ENCODE data around the gene MAN2B2.

MAN2B2 gene

DNA sequence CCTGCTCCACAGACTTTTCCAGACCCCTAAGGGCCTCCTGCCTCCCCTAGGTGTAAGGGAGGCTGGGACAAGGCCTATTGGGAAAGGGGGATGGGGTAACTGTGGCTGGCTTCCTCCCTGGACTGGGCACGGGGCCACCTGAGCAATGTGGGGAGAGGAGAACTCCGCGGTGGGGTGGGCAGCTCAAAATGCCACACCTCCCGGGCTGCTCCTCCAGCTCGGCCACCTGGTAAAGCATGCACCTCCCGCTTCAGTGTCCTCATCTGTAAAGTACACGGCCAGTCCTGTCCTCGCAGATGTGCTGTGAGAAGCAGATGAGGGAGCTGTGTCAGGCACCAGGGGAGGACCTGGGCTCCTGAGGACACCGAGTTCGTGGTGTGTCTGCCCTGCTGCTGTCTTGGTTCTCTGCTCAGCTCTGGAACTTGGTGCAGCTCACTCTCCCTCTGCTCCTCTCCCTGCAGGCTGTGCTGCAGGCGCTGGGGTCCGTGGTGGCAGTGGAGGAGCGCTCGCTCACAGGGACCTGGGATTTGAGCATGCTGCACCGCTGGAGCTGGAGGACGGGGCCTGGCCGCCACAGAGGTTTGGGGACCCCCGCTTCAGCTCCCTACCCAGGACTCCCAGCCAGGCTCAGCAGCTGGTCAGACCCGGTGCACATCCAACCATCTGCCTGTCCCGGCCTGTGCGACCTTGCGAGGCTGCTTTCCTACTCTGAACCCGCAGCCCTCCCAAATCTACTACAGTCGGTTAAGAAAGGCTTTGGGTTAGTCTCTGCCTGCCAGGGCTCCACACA, 44.7 kb downstream of the MAN2B2 start:
- no peak for DNase-seq
- H3K4me3 ChIP-seq (ENCODE audit: low read length) = no peak overlapping the region
- H3K79me2 ChIP-seq (ENCODE audit: low read length) = no peaks in the 10 kb centered on the region
- no peaks in the 10 kb centered on the region for H3K4me1 ChIP-seq (ENCODE audit: low read length)
- TF ChIP-seq, protein P1, sequence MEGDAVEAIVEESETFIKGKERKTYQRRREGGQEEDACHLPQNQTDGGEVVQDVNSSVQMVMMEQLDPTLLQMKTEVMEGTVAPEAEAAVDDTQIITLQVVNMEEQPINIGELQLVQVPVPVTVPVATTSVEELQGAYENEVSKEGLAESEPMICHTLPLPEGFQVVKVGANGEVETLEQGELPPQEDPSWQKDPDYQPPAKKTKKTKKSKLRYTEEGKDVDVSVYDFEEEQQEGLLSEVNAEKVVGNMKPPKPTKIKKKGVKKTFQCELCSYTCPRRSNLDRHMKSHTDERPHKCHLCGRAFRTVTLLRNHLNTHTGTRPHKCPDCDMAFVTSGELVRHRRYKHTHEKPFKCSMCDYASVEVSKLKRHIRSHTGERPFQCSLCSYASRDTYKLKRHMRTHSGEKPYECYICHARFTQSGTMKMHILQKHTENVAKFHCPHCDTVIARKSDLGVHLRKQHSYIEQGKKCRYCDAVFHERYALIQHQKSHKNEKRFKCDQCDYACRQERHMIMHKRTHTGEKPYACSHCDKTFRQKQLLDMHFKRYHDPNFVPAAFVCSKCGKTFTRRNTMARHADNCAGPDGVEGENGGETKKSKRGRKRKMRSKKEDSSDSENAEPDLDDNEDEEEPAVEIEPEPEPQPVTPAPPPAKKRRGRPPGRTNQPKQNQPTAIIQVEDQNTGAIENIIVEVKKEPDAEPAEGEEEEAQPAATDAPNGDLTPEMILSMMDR (IDR thresholded peaks at IDR 0.05; ENCODE audit: low read length) = no peak
- TF ChIP-seq EZH2 (optimal IDR thresholded peaks at IDR 0.05; ENCODE audit: low read depth, low read length) (no peak), EZH2phosphoT487 (IDR thresholded peaks at IDR 0.05; ENCODE audit: low read length) (no peak)
- no peak overlapping the region for H3K9ac ChIP-seq (ENCODE audit: low read length)
- H3K36me3 ChIP-seq (replicated peaks; ENCODE audit: insufficient read depth, low read length) = no peaks in the 10 kb centered on the region
- no peak overlapping the region for H3K4me2 ChIP-seq (ENCODE audit: low read depth, low read length)
- no peaks in the 10 kb centered on the region for H4K20me1 ChIP-seq (ENCODE audit: insufficient read depth, low read length)
- H3K9me3 ChIP-seq (replicated peaks; ENCODE audit: insufficient read depth, low read length) = no peaks in the 10 kb centered on the region
- H3K27ac ChIP-seq (ENCODE audit: low read length) = no peak overlapping the region
- no peaks in the 10 kb centered on the region for H3K9me2 ChIP-seq (replicated peaks; ENCODE audit: insufficient read depth, low read length)
- H3K27me3 ChIP-seq (replicated peaks; ENCODE audit: insufficient read depth, low read length) = no peaks in the 10 kb centered on the region
- H3F3A ChIP-seq (ENCODE audit: insufficient read depth, low read length) = no peaks in the 10 kb centered on the region
- no peak overlapping the region for H2AFZ ChIP-seq (ENCODE audit: low read length)

GRCh38 chr4:6620296-6620695, 45.3 kb downstream of the MAN2B2 start:
- Histone ChIP-seq H3K4me1 (ENCODE audit: low read length) (no peaks in the 10 kb centered on the region), H3K9ac (ENCODE audit: low read length) (no peak overlapping the region), H3K36me3 (replicated peaks; ENCODE audit: insufficient read depth, low read length) (no peaks in the 10 kb centered on the region), H3F3A (ENCODE audit: insufficient read depth, low read length) (no peaks in the 10 kb centered on the region), H3K9me2 (replicated peaks; ENCODE audit: insufficient read depth, low read length) (no peaks in the 10 kb centered on the region), H3K9me3 (replicated peaks; ENCODE audit: insufficient read depth, low read length) (no peaks in the 10 kb centered on the region), H3K27me3 (replicated peaks; ENCODE audit: insufficient read depth, low read length) (no peaks in the 10 kb centered on the region), H4K20me1 (ENCODE audit: insufficient read depth, low read length) (no peaks in the 10 kb centered on the region), H3K27ac (ENCODE audit: low read length) (no peak overlapping the region), H3K4me3 (ENCODE audit: low read length) (no peak overlapping the region), H3K79me2 (ENCODE audit: low read length) (no peaks in the 10 kb centered on the region), H3K4me2 (ENCODE audit: low read depth, low read length) (no peak overlapping the region), H2AFZ (ENCODE audit: low read length) (no peak overlapping the region)
- no peak for TF ChIP-seq EZH2phosphoT487 (IDR thresholded peaks at IDR 0.05; ENCODE audit: low read length)
- TF ChIP-seq, protein P1 (IDR thresholded peaks at IDR 0.05; ENCODE audit: low read length) = no peak
- no peak for TF ChIP-seq EZH2 (optimal IDR thresholded peaks at IDR 0.05; ENCODE audit: low read depth, low read length)
- no peak for DNase-seq

DNA sequence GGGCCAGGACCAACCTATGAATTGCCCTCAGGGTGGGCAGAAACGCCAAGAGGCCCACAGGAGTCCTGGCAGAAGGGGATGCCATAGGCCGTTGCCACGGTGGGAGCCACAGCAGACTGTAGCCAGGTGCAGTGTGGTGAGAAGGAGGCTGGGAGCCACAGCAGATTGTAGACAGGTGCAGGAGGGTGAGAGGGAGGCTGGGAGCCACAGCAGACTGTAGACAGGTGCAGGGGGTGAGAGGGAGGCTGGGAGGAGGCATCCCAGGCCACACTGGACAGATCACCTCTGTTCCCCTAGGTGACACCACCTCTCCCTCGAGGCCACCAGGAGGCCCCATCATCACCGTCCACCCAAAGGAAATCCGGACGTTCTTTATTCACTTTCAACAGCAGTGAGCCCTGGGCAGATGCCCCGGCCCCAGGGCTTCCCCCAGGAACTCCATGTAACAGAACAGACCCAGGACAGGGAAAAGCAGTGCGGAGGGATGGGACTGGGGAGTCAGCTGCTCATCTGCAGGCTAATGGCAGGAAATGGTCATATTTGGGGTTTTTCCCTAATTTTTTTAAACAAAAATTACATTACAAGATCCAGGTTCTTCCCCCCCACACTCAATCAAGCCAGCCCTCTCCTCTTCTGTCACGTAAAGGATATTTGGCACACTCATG, 46.0 kb downstream of the MAN2B2 start:
- TF ChIP-seq EZH2phosphoT487 (IDR thresholded peaks at IDR 0.05; ENCODE audit: low read length) = no peak
- TF ChIP-seq, protein P1 (IDR thresholded peaks at IDR 0.05; ENCODE audit: low read length) = no peak
- no peak for TF ChIP-seq EZH2 (optimal IDR thresholded peaks at IDR 0.05; ENCODE audit: low read depth, low read length)
- H3K27me3 ChIP-seq (replicated peaks; ENCODE audit: insufficient read depth, low read length) = no peaks in the 10 kb centered on the region

More for the DNA sequence above, 46.0 kb downstream of the MAN2B2 start:
- H4K20me1 ChIP-seq (ENCODE audit: insufficient read depth, low read length) = no peaks in the 10 kb centered on the region
- H3K36me3 ChIP-seq (replicated peaks; ENCODE audit: insufficient read depth, low read length) = no peaks in the 10 kb centered on the region
- no peaks in the 10 kb centered on the region for H3K9me3 ChIP-seq (replicated peaks; ENCODE audit: insufficient read depth, low read length)
- no peaks in the 10 kb centered on the region for H3F3A ChIP-seq (ENCODE audit: insufficient read depth, low read length)
- H3K4me1 ChIP-seq (ENCODE audit: low read length) = no peaks in the 10 kb centered on the region
- no peak overlapping the region for H3K27ac ChIP-seq (ENCODE audit: low read length)
- no peaks in the 10 kb centered on the region for H3K79me2 ChIP-seq (ENCODE audit: low read length)
- H3K4me2 ChIP-seq (ENCODE audit: low read depth, low read length) = no peak overlapping the region
- no peak overlapping the region for H3K4me3 ChIP-seq (ENCODE audit: low read length)
- no peak overlapping the region for H2AFZ ChIP-seq (ENCODE audit: low read length)
- H3K9ac ChIP-seq (ENCODE audit: low read length) = no peak overlapping the region
- no peaks in the 10 kb centered on the region for H3K9me2 ChIP-seq (replicated peaks; ENCODE audit: insufficient read depth, low read length)
- DNase-seq = no peak

Measured in MM.1S (cell line).